Peyer's patch (tissue), 4 donors: ENCODE measurements around the gene KCNA2. TPM values are rescaled to one million over a fixed set of nuclear protein-coding genes. Genes with fewer than 3 reads are reported as not detected.

Experiments used
- DNase-seq, 3 donors: peaks; one replicate each; pipeline ENCODE4 v3.0.0-alpha.2; 2017 to 2019
- H3K27ac ChIP-seq, 4 donors: fragments of 200-600 bp; sonication (generic); one replicate each; pipeline ENCODE4 v1.5.1; 2016 to 2019
- H3K27me3 ChIP-seq, 2 donors: fragments of 200-600 bp; sonication (generic); one replicate each; pipeline ENCODE4 v1.5.1; 2019
- H3K36me3 ChIP-seq, 3 donors: fragments of 200-600 bp; sonication (generic); one replicate each; pipeline ENCODE4 v1.5.1; 2016 to 2019
- H3K4me1 ChIP-seq, 4 donors: fragments of 200-600 bp; sonication (generic); one replicate each; pipeline ENCODE4 v1.5.1; 2016 to 2019
- H3K4me3 ChIP-seq, 4 donors: fragments of 200-600 bp; sonication (generic); 1 replicate in 3 of 4; 2 replicates in 1 of 4; pipeline ENCODE4 v1.5.1; 2016 to 2019; ENCODE audit warnings: mild to moderate bottlenecking in 1 of 4
- H3K9me3 ChIP-seq, 4 donors: fragments of 200-600 bp; sonication (generic); one replicate each; pipeline ENCODE4 v1.5.1; 2016 to 2019; ENCODE audit warnings: mild to moderate bottlenecking in 1 of 4
- CTCF ChIP-seq, 6 experiments: fragments of 450-650 bp in 4 of 6; fragments of 200-600 bp in 2 of 6; sonication (generic) in 1 of 6; IDR thresholded peaks; one replicate each; pipeline ENCODE4 v1.5.1; 2017 to 2019; ENCODE audit warnings: antibody characterized with exemption in 6 of 6, mild to moderate bottlenecking in 3 of 6, moderate library complexity in 1 of 6
- POLR2A ChIP-seq, 2 donors: fragments of 450-650 bp; IDR thresholded peaks; one replicate each; pipeline ENCODE4 v1.5.1; 2017; ENCODE audit warnings: antibody characterized with exemption in 2 of 2, mild to moderate bottlenecking in 2 of 2, moderate library complexity in 2 of 2
- total RNA-seq, 4 donors: library from RNA; depleted of rRNA; stranded (reverse); fragments of >200 nt; gene quantifications; one replicate each; pipeline ENCODE4 v1.1.0, GENCODE V29; 2016

Gene KCNA2
- total RNA-seq, result under 1 TPM in 2 of 4 donors, not detected in 2; 0.38 to 0.40 TPM

GRCh38 chr1:110605901-110606656 lies at the start of gene KCNA2:
KCNA2 (minus strand) TSS chr1:110606358; CDS start chr1:110604782, 1,576 bp downstream.
- H3K27ac ChIP-seq, result peak within 1 kb of the TSS in 1 of 4 donors; percentile 55
- TF ChIP-seq POLR2A (IDR thresholded peaks at IDR 0.05) (no peak), CTCF (IDR thresholded peaks at IDR 0.05) (no peak)
- DNase-seq, result no peak

GRCh38 chr1:110650609-110651008 lies 44.5 kb upstream of the KCNA2 start:
- DNase-seq, result no peak
- no peak for TF ChIP-seq CTCF (IDR thresholded peaks at IDR 0.05)
- H3K27me3 ChIP-seq, result no peaks in the 10 kb centered on the region

More at GRCh38 chr1:110605901-110606656, at the start of gene KCNA2:
- Histone ChIP-seq H3K9me3 (no peaks in the 10 kb centered on the region), H3K36me3 (no peaks in the 10 kb centered on the region), H3K4me1 (peaks cover 0 to 26% (median 14%) of the 10 kb centered on the region in 4 donors), H3K27me3 (peaks cover 0 to 22% of the 10 kb centered on the region in 2 donors), H3K4me3 (peak within 1 kb of the TSS; percentile 37 to 65 (median 52))

GRCh38 chr1:110648417-110648816 lies 42.3 kb upstream of the KCNA2 start:
- no peak for DNase-seq
- Histone ChIP-seq H3K27ac (peak overlapping the region in 1 of 4 donors; percentile 23), H3K4me1 (peaks cover 0 to 10% (median 3%) of the 10 kb centered on the region in 4 donors), H3K4me3 (no peak overlapping the region), H3K36me3 (no peaks in the 10 kb centered on the region), H3K9me3 (no peaks in the 10 kb centered on the region), H3K27me3 (no peaks in the 10 kb centered on the region)
- TF ChIP-seq CTCF (IDR thresholded peaks at IDR 0.05), result no peak
- no peak for TF ChIP-seq POLR2A (IDR thresholded peaks at IDR 0.05)

More at GRCh38 chr1:110650609-110651008, 44.5 kb upstream of the KCNA2 start:
- Histone ChIP-seq H3K4me3 (no peak overlapping the region), H3K27ac (no peak overlapping the region), H3K36me3 (no peaks in the 10 kb centered on the region), H3K4me1 (peaks cover 0 to 10% (median 3%) of the 10 kb centered on the region in 4 donors), H3K9me3 (no peaks in the 10 kb centered on the region)

- peak overlapping the region; percentile 8 to 51 (median 34) for H3K27ac ChIP-seq
- H3K4me3 ChIP-seq, result no peak overlapping the region
- TF ChIP-seq CTCF (IDR thresholded peaks at IDR 0.05) (no peak), POLR2A (IDR thresholded peaks at IDR 0.05) (no peak)
- no peaks in the 10 kb centered on the region for H3K36me3 ChIP-seq
- peaks cover 0 to 10% (median 3%) of the 10 kb centered on the region in 4 donors for H3K4me1 ChIP-seq
- no peaks in the 10 kb centered on the region for H3K27me3 ChIP-seq
- DNase-seq, result no peak
- no peaks in the 10 kb centered on the region for H3K9me3 ChIP-seq
Observed at GRCh38 chr1:110647254-110647891, 41.2 kb upstream of the KCNA2 start.

- Histone ChIP-seq H3K9me3 (no peaks in the 10 kb centered on the region), H3K4me1 (peaks cover 0 to 10% (median 3%) of the 10 kb centered on the region in 4 donors), H3K27ac (peak overlapping the region in 1 of 4 donors; percentile 14), H3K36me3 (no peaks in the 10 kb centered on the region), H3K27me3 (no peaks in the 10 kb centered on the region), H3K4me3 (no peak overlapping the region)
- TF ChIP-seq POLR2A (IDR thresholded peaks at IDR 0.05) (no peak), CTCF (IDR thresholded peaks at IDR 0.05) (no peak)
- no peak for DNase-seq
Observed at GRCh38 chr1:110645821-110646735, 39.9 kb upstream of the KCNA2 start.
